Measurements from ENCODE around the gene PMPCB.

Gene PMPCB

DNA sequence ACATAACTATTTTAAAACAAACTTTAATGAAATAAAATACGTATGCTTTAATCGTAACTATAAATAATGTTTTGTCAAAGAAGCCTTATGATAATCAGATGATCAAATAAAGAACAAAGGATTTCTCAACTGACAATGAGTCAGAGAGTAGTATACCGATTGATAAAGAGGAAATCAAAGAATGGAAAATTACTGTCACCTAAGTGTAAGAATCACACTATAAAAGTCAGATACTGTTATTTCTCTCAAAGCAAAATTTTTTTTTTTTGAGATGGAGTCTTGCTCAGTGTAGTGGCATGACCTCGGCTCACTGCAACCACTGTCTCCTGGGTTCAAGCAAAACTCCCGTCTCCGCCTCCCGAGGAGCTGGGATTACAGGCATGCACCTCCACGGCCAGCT is 28.5 kb downstream of the PMPCB start:
- Histone ChIP-seq H3K4me2 (ENCODE audit: low read length) (no peak overlapping the region), H2BK5ac (ENCODE audit: low read depth, low read length, poor library complexity) (no peak overlapping the region), H3K9ac (ENCODE audit: low read length) (no peak overlapping the region)

DNA sequence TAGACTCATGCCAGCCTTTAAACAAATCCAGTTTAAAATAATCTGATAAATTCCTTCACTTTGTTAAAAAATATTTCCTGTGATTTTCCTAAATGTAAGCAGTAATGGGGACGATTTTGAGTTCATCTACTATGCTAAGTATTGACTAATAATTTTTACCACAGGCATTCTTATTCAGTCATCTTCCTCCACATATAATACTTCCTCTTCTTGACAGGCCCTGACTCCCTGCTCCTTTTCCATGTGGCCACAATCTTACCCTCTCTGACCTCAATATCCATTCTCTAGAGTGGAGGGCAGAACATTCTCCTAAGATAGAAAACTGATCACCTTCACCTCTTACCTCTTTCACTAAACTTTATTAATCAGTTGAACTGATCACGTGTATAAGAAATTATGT is 39.5 kb downstream of the PMPCB start:
- H3K27ac ChIP-seq (ENCODE audit: low read depth, low read length), result no peak overlapping the region
- H3K4me2 ChIP-seq (ENCODE audit: low read length), result no peak overlapping the region
- no peak overlapping the region for H2BK5ac ChIP-seq (ENCODE audit: low read depth, low read length, poor library complexity)
- H2BK12ac ChIP-seq (ENCODE audit: low read length), result no peak overlapping the region
- no CpG with 5 or more reads among the region's 2 CpGs for WGBS (ENCODE audit: extremely low coverage, insufficient coverage, insufficient read length)
- no peak overlapping the region for H2AFZ ChIP-seq (ENCODE audit: insufficient read depth, low read length, poor library complexity)
- H4K91ac ChIP-seq (ENCODE audit: low read depth, low read length), result no peak overlapping the region
- no peaks in the 10 kb centered on the region for H3K79me2 ChIP-seq (ENCODE audit: control insufficient read depth, insufficient read depth, low read length, poor library complexity)
- H2BK120ac ChIP-seq (ENCODE audit: insufficient read depth, low read length, poor library complexity), result no peak overlapping the region
- peaks cover 21 to 35% of the 10 kb centered on the region in 2 experiments for H3K36me3 ChIP-seq (ENCODE audit: control insufficient read depth in 1 of 2, insufficient read depth in 2 of 2, low read length in 2 of 2)
- H3K18ac ChIP-seq (ENCODE audit: low read length), result no peak overlapping the region
- H2AK5ac ChIP-seq (ENCODE audit: low read length), result no peak overlapping the region
- no peaks in the 10 kb centered on the region for H3K79me1 ChIP-seq (ENCODE audit: low read length)
- H3K9ac ChIP-seq (ENCODE audit: low read length), result no peak overlapping the region
- H3K4ac ChIP-seq (ENCODE audit: low read depth, low read length), result no peak overlapping the region
- no peak overlapping the region for H4K12ac ChIP-seq (ENCODE audit: low read depth, low read length)
- no peaks in the 10 kb centered on the region for H3K4me1 ChIP-seq (ENCODE audit: control insufficient read depth in 1 of 2, insufficient read depth in 2 of 2, low read length in 2 of 2)
- H3K23ac ChIP-seq (ENCODE audit: low read length), result no peak overlapping the region
- no peaks in the 10 kb centered on the region for H3K27me3 ChIP-seq (ENCODE audit: insufficient read depth, low read length)
- H3K9me3 ChIP-seq (ENCODE audit: insufficient read depth, low read depth, low read length), result no peaks in the 10 kb centered on the region
- no peak overlapping the region for H4K8ac ChIP-seq (ENCODE audit: low read depth, low read length)
- no peak overlapping the region for H3K4me3 ChIP-seq (ENCODE audit: low read depth, low read length)
- DNase-seq, result no peak
- no peak overlapping the region for H3K14ac ChIP-seq (ENCODE audit: low read length)

More for the DNA sequence above, 28.5 kb downstream of the PMPCB start:
- Histone ChIP-seq H3K27ac (ENCODE audit: low read depth, low read length) (no peak overlapping the region), H3K79me2 (ENCODE audit: control insufficient read depth, insufficient read depth, low read length, poor library complexity) (no peaks in the 10 kb centered on the region), H3K79me1 (ENCODE audit: low read length) (no peaks in the 10 kb centered on the region), H4K8ac (ENCODE audit: low read depth, low read length) (no peak overlapping the region), H2AFZ (ENCODE audit: insufficient read depth, low read length, poor library complexity) (no peak overlapping the region), H2AK5ac (ENCODE audit: low read length) (no peak overlapping the region), H3K9me3 (ENCODE audit: insufficient read depth, low read depth, low read length) (no peaks in the 10 kb centered on the region), H4K91ac (ENCODE audit: low read depth, low read length) (no peak overlapping the region), H3K23ac (ENCODE audit: low read length) (no peak overlapping the region), H3K4ac (ENCODE audit: low read depth, low read length) (no peak overlapping the region), H4K12ac (ENCODE audit: low read depth, low read length) (no peak overlapping the region), H2BK12ac (ENCODE audit: low read length) (no peak overlapping the region), H2BK120ac (ENCODE audit: insufficient read depth, low read length, poor library complexity) (no peak overlapping the region), H3K27me3 (ENCODE audit: insufficient read depth, low read length) (no peaks in the 10 kb centered on the region), H3K36me3 (ENCODE audit: control insufficient read depth in 1 of 2, insufficient read depth in 2 of 2, low read length in 2 of 2) (peaks cover 19 to 20% of the 10 kb centered on the region in 2 experiments), H3K4me3 (ENCODE audit: low read depth, low read length) (no peak overlapping the region), H3K4me1 (ENCODE audit: control insufficient read depth in 1 of 2, insufficient read depth in 2 of 2, low read length in 2 of 2) (no peaks in the 10 kb centered on the region), H3K14ac (ENCODE audit: low read length) (no peak overlapping the region), H3K18ac (ENCODE audit: low read length) (no peak overlapping the region)
- WGBS (ENCODE audit: extremely low coverage, insufficient coverage, insufficient read length), result no CpG with 5 or more reads among the region's 8 CpGs
- DNase-seq, result no peak

DNA sequence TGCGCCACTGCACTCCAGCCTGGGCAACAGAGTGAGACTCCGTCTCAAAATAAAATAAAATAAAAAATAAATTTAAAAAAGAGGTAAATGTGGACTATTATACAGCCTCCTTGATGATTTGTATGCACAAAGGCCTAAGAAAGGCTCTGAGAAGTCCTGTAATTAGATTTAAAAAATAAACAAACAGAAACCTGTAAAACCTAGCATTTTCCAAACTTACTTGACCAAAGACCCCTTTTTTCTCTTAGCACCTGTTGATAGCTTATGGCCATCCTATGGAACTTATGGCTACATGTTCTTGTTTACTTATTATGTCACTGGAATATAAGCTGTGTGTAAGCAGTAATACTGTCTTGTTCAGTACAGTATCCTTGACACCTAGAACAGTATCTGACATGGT is 41.6 kb downstream of the PMPCB start:
- Histone ChIP-seq H3K18ac (ENCODE audit: low read length) (no peak overlapping the region), H3K23ac (ENCODE audit: low read length) (no peak overlapping the region), H3K4me2 (ENCODE audit: low read length) (no peak overlapping the region), H2AK5ac (ENCODE audit: low read length) (no peak overlapping the region), H4K12ac (ENCODE audit: low read depth, low read length) (no peak overlapping the region), H3K4me3 (ENCODE audit: low read depth, low read length) (no peak overlapping the region), H3K9me3 (ENCODE audit: insufficient read depth, low read depth, low read length) (no peaks in the 10 kb centered on the region), H4K91ac (ENCODE audit: low read depth, low read length) (no peak overlapping the region), H3K79me2 (ENCODE audit: control insufficient read depth, insufficient read depth, low read length, poor library complexity) (peaks cover under 1% of the 10 kb centered on the region), H3K79me1 (ENCODE audit: low read length) (no peaks in the 10 kb centered on the region), H2AFZ (ENCODE audit: insufficient read depth, low read length, poor library complexity) (no peak overlapping the region), H3K14ac (ENCODE audit: low read length) (no peak overlapping the region), H3K27me3 (ENCODE audit: insufficient read depth, low read length) (no peaks in the 10 kb centered on the region), H3K36me3 (ENCODE audit: control insufficient read depth in 1 of 2, insufficient read depth in 2 of 2, low read length in 2 of 2) (peaks cover 20 to 32% of the 10 kb centered on the region in 2 experiments), H3K27ac (ENCODE audit: low read depth, low read length) (no peak overlapping the region), H3K4me1 (ENCODE audit: control insufficient read depth in 1 of 2, insufficient read depth in 2 of 2, low read length in 2 of 2) (no peaks in the 10 kb centered on the region), H2BK12ac (ENCODE audit: low read length) (no peak overlapping the region), H3K9ac (ENCODE audit: low read length) (no peak overlapping the region), H2BK5ac (ENCODE audit: low read depth, low read length, poor library complexity) (no peak overlapping the region), H4K8ac (ENCODE audit: low read depth, low read length) (no peak overlapping the region), H2BK120ac (ENCODE audit: insufficient read depth, low read length, poor library complexity) (no peak overlapping the region), H3K4ac (ENCODE audit: low read depth, low read length) (no peak overlapping the region)
- no peak for DNase-seq
- WGBS (ENCODE audit: extremely low coverage, insufficient coverage, insufficient read length), result no CpG with 5 or more reads among the region's 2 CpGs

DNA sequence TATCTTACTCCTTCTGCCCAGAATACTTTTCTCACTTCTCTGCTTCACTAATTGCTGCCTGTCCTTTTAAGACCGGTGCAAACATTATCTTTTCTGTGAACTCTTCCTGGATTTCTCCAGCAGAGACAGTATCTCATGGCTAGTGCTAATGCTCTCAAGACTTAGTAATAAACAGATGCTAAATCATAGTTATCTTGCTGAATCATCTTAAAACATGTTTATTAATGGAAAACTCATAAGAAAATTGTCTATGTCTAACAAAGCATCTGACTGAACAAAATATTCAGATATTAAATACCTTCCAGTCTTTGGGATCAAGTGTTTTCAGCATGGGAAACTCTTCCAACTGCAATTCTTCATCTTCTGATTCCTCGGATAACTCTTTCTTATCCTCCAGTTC is 44.2 kb downstream of the PMPCB start:
- Histone ChIP-seq H4K8ac (ENCODE audit: low read depth, low read length) (no peak overlapping the region), H3K27me3 (ENCODE audit: insufficient read depth, low read length) (no peaks in the 10 kb centered on the region), H2BK5ac (ENCODE audit: low read depth, low read length, poor library complexity) (no peak overlapping the region), H3K79me2 (ENCODE audit: control insufficient read depth, insufficient read depth, low read length, poor library complexity) (peaks cover 7% of the 10 kb centered on the region), H3K14ac (ENCODE audit: low read length) (no peak overlapping the region), H2BK120ac (ENCODE audit: insufficient read depth, low read length, poor library complexity) (no peak overlapping the region), H2AFZ (ENCODE audit: insufficient read depth, low read length, poor library complexity) (no peak overlapping the region), H2BK12ac (ENCODE audit: low read length) (no peak overlapping the region), H2AK5ac (ENCODE audit: low read length) (no peak overlapping the region), H3K36me3 (ENCODE audit: control insufficient read depth in 1 of 2, insufficient read depth in 2 of 2, low read length in 2 of 2) (peaks cover 8 to 20% of the 10 kb centered on the region in 2 experiments), H3K9me3 (ENCODE audit: insufficient read depth, low read depth, low read length) (no peaks in the 10 kb centered on the region), H3K4me3 (ENCODE audit: low read depth, low read length) (no peak overlapping the region), H3K18ac (ENCODE audit: low read length) (no peak overlapping the region), H3K23ac (ENCODE audit: low read length) (no peak overlapping the region), H3K4me1 (ENCODE audit: control insufficient read depth in 1 of 2, insufficient read depth in 2 of 2, low read length in 2 of 2) (no peaks in the 10 kb centered on the region), H3K4me2 (ENCODE audit: low read length) (no peak overlapping the region), H3K9ac (ENCODE audit: low read length) (no peak overlapping the region), H3K4ac (ENCODE audit: low read depth, low read length) (no peak overlapping the region), H3K27ac (ENCODE audit: low read depth, low read length) (no peak overlapping the region), H3K79me1 (ENCODE audit: low read length) (peaks cover 6% of the 10 kb centered on the region), H4K91ac (ENCODE audit: low read depth, low read length) (no peak overlapping the region), H4K12ac (ENCODE audit: low read depth, low read length) (no peak overlapping the region)
- WGBS (ENCODE audit: extremely low coverage, insufficient coverage, insufficient read length), result no CpG with 5 or more reads among the region's 2 CpGs
- DNase-seq, result no peak

All from trophoblast cell (in vitro differentiated cells and primary cell).